K562 (cell line): ENCODE measurements around the gene PITHD1. TPM values are rescaled to one million over a fixed set of nuclear protein-coding genes. Genes with fewer than 3 reads are reported as not detected.

Experiments used
- ARID2 ChIP-seq: fragments of 450-650 bp; IDR thresholded peaks from 2 replicates; pipeline ENCODE4 v1.6.1; 2017; ENCODE audit warnings: antibody characterized with exemption, mild to moderate bottlenecking
- BACH1 ChIP-seq: fragments of 200-800 bp; sonication (Bioruptor generic); IDR thresholded peaks from 2 replicates; pipeline ENCODE4 v1.6.1; 2016; ENCODE audit warnings: missing genetic modification characterization, missing compliant biosample characterization
- CCAR2 ChIP-seq: fragments of 200-400 bp; formaldehyde crosslinking; IDR thresholded peaks from 2 replicates; pipeline ENCODE4 v1.6.1; 2017; ENCODE audit warnings: mild to moderate bottlenecking, low read depth, low read length
- CREM ChIP-seq: IDR thresholded peaks from 2 replicates; pipeline ENCODE4 v1.6.1; 2014; ENCODE audit warnings: antibody characterized with exemption, low read depth
- E2F3 ChIP-seq: fragments of 250-450 bp; sonication (Bioruptor Pico); IDR thresholded peaks from 2 replicates; pipeline ENCODE4 v1.4.0; 2020; ENCODE audit warnings: mild to moderate bottlenecking
- ESRRB ChIP-seq: fragments of 250-450 bp; sonication (Bioruptor Pico); IDR thresholded peaks from 2 replicates; pipeline ENCODE4 v1.5.0; 2020; ENCODE audit warnings: mild to moderate bottlenecking, moderate library complexity, borderline replicate concordance
- FOS ChIP-seq: IDR thresholded peaks from 3 replicates; pipeline ENCODE4 v1.6.1; 2011; ENCODE audit not compliant: insufficient read length; ENCODE audit errors: extremely low read depth
- HDAC1 ChIP-seq, 2 experiments: fragments of 450-650 bp; IDR thresholded peaks; 2 replicates each; pipeline ENCODE4 v1.6.1; 2016 to 2017; ENCODE audit warnings: inconsistent platforms in 1 of 2, mild to moderate bottlenecking in 1 of 2, moderate library complexity in 1 of 2
- HDAC8 ChIP-seq: fragments of 450-650 bp; IDR thresholded peaks from 2 replicates; pipeline ENCODE4 v1.6.1; 2016; ENCODE audit warnings: mild to moderate bottlenecking, missing genetic modification characterization, moderate library complexity, missing compliant biosample characterization
- MTA3 ChIP-seq: fragments of 450-650 bp; formaldehyde crosslinking; IDR thresholded peaks from 2 replicates; pipeline ENCODE4 v1.6.1; 2017; ENCODE audit warnings: mild to moderate bottlenecking, borderline replicate concordance
- NFATC3 ChIP-seq: fragments of 450-650 bp; IDR thresholded peaks from 2 replicates; pipeline ENCODE4 v1.6.1; 2017; ENCODE audit warnings: mild to moderate bottlenecking
- PCBP1 ChIP-seq: fragments of 200-400 bp; formaldehyde crosslinking; IDR thresholded peaks from 2 replicates; pipeline ENCODE4 v1.6.1; 2018; ENCODE audit warnings: mild to moderate bottlenecking, low read depth, low read length; ENCODE audit not compliant: poor library complexity, severe bottlenecking
- POLR3A ChIP-seq: IDR thresholded peaks from 2 replicates; pipeline ENCODE4 v1.6.1; 2011; ENCODE audit warnings: borderline replicate concordance, mild to moderate bottlenecking, moderate library complexity; ENCODE audit not compliant: insufficient read length, insufficient read depth; ENCODE audit errors: extremely low read depth
- RAD21 ChIP-seq, 2 experiments: fragments of 250-450 bp in 1 of 2; fragments of 450-650 bp in 1 of 2; sonication (Bioruptor Pico) in 1 of 2; formaldehyde crosslinking in 1 of 2; IDR thresholded peaks in 1 of 2; conservative IDR thresholded peaks in 1 of 2; 2 replicates each; pipeline versions ENCODE4 v1.4.0 to v1.8.0; 2020 to 2022; ENCODE audit warnings: mild to moderate bottlenecking in 2 of 2, moderate library complexity in 1 of 2
- SIN3B ChIP-seq: fragments of 450-650 bp; IDR thresholded peaks from 2 replicates; pipeline ENCODE4 v1.6.1; 2017; ENCODE audit warnings: low read depth, mild to moderate bottlenecking, moderate library complexity
- SMARCA4 ChIP-seq: fragments of 450-650 bp; IDR thresholded peaks from 2 replicates; pipeline ENCODE4 v1.6.1; 2016
- ZBED1 ChIP-seq: IDR thresholded peaks from 2 replicates; pipeline ENCODE4 v1.6.1; 2014
- ZMIZ1 ChIP-seq, 2 experiments: fragments of 150-350 bp in 1 of 2; IDR thresholded peaks; 2 replicates each; pipeline ENCODE4 v1.6.1; 2012 to 2016; ENCODE audit warnings: low read depth in 2 of 2, low read length in 2 of 2, mild to moderate bottlenecking in 1 of 2, moderate library complexity in 1 of 2
- ZNF212 ChIP-seq: fragments of 450-650 bp; formaldehyde crosslinking; IDR thresholded peaks from 2 replicates; pipeline ENCODE4 v1.4.0; 2020; ENCODE audit warnings: mild to moderate bottlenecking
- ZNF3 ChIP-seq: fragments of 250-450 bp; sonication (Bioruptor Pico); IDR thresholded peaks from 2 replicates; pipeline ENCODE4 v1.5.0; 2021; ENCODE audit warnings: mild to moderate bottlenecking, moderate library complexity
- ZNF347 ChIP-seq: fragments of 450-650 bp; formaldehyde crosslinking; IDR thresholded peaks from 2 replicates; pipeline ENCODE4 v1.4.0; 2020; ENCODE audit warnings: low read depth, mild to moderate bottlenecking, moderate library complexity
- ZSCAN32 ChIP-seq: fragments of 450-650 bp; formaldehyde crosslinking; IDR thresholded peaks from 2 replicates; pipeline ENCODE4 v1.4.0; 2020; ENCODE audit warnings: mild to moderate bottlenecking, moderate library complexity
- polyA plus RNA-seq, 8 experiments: library from polyadenylated mRNA; depleted of rRNA in 4 of 8; stranded (reverse) in 5 of 8; unstranded in 3 of 8; fragments of >200 nt; fragmentation: Nextera tagmentation in 2 of 8; fragmentation: Illumina TruSeq in 1 of 8; extraction: Ambion mirVana in 2 of 8; extraction: Trizol in 1 of 8; gene quantifications; 2 replicates each; pipeline versions ENCODE4 v1.2.1 to v1.2.3, GENCODE V29; 2011 to 2014; ENCODE audit warnings: inconsistent platforms in 1 of 8, missing spikeins in 1 of 8
- total RNA-seq, 7 experiments: library from RNA; depleted of rRNA in 6 of 7; stranded (reverse); fragments of >200 nt in 6 of 7; fragmentation: Illumina TruSeq in 2 of 7; extraction: Trizol in 2 of 7; gene quantifications; 2 replicates each; pipeline versions ENCODE4 v1.2.1 to v1.2.3, GENCODE V29; 2011 to 2021; ENCODE audit warnings: low replicate concordance in 1 of 7
- TF ChIP-seq, protein P1 (sequence below): fragments of 250-450 bp; sonication (Bioruptor Pico); IDR thresholded peaks from 2 replicates; pipeline ENCODE4 v1.8.0; 2021; ENCODE audit warnings: mild to moderate bottlenecking, moderate library complexity
- TF ChIP-seq, protein P2 (sequence below), 2 experiments: fragments of 450-650 bp in 1 of 2; sonication (generic) in 1 of 2; formaldehyde crosslinking; conservative IDR thresholded peaks; 2 replicates each; pipeline versions ENCODE4 v1.4.0 to v1.8.1; 2020 to 2022; ENCODE audit warnings: mild to moderate bottlenecking in 1 of 2, missing genetic modification reagents in 1 of 2

The PITHD1 gene
- total and polyA plus RNA-seq, 9 of the 15 experiments (the other 6 are each of a cell fraction or from before 2014, with no cell fraction given) = 46.5 to 175 (median 149) TPM

DNA sequence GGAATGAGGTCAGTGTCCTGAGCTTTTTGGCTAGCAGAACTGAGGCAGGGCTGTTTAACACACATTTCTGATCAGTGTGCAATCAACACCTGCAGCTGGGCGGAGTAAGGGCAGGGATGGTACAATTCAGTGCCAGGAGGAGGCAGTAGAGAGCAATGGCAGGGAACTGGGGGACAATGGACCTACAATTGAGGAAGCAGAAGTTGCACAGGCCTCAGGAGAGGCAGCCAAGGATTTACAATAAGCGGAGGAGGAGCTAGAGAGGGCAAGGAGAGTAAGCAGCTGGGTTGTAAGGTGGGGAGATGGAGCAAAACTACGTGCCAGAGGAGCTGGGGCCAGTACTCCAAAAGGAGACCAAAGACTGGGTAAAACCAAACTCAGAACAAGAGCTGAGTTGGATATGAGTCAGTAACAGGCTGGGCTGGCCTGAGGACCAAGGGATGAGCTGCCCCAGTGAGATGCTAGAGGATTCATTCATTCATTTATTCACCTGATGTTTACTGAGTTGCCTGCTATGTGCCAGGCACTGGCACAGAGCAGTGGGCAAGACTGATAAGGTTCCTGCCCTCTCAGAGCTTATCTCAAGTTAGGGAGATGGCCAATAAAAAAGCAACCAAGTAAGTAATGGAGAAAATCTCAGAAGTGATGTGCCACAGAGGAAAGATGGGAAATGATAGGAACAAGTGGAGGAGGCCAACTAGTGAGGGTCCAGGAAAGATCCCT lies 32.8 kb downstream of the PITHD1 start (continued):
- TF ChIP-seq ZMIZ1 (IDR thresholded peaks at IDR 0.05; ENCODE audit: low read depth in 2 of 2, low read length in 2 of 2) (no peak), SMARCA4 (peak; percentile 70), ARID2 (peak; percentile 77), ZNF3 (CRISPR knock-in tag) (no peak), CCAR2 (no peak), CREM (peak; percentile 61; the same call in 1 of the 2 replicates), SIN3B (no peak), ZNF347 (CRISPR knock-in tag) (no peak), HDAC8 (no peak), ZBED1 (no peak), ZNF212 (no peak), ESRRB (no peak), HDAC1 (IDR thresholded peaks at IDR 0.05) (peak in 1 of 2 experiments; percentile 59; a peak in 1 of 4 replicates), PCBP1 (no peak), E2F3 (no peak), MTA3 (no peak), RAD21 (CRISPR knock-in tag; conservative IDR thresholded peaks at IDR 0.05 in 1 of 2, IDR thresholded peaks at IDR 0.05 in 1 of 2) (peak; percentile 76 to 89), NFATC3 (no peak), BACH1 (tag) (no peak), FOS (no peak), ZSCAN32 (CRISPR knock-in tag) (no peak), POLR3A (no peak)
- TF ChIP-seq, protein P1, sequence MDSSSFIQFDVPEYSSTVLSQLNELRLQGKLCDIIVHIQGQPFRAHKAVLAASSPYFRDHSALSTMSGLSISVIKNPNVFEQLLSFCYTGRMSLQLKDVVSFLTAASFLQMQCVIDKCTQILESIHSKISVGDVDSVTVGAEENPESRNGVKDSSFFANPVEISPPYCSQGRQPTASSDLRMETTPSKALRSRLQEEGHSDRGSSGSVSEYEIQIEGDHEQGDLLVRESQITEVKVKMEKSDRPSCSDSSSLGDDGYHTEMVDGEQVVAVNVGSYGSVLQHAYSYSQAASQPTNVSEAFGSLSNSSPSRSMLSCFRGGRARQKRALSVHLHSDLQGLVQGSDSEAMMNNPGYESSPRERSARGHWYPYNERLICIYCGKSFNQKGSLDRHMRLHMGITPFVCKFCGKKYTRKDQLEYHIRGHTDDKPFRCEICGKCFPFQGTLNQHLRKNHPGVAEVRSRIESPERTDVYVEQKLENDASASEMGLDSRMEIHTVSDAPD (CRISPR knock-in tag) = no peak
- TF ChIP-seq, protein P2, sequence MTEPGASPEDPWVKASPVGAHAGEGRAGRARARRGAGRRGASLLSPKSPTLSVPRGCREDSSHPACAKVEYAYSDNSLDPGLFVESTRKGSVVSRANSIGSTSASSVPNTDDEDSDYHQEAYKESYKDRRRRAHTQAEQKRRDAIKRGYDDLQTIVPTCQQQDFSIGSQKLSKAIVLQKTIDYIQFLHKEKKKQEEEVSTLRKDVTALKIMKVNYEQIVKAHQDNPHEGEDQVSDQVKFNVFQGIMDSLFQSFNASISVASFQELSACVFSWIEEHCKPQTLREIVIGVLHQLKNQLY (CRISPR knock-in tag; conservative IDR thresholded peaks at IDR 0.05) = no peak; a peak in 1 of 4 replicates
